Tibial artery (tissue), 4 donors: ENCODE measurements around the gene RIC3.

Experiments used
- DNase-seq, 2 donors: peaks; one replicate each; pipeline ENCODE4 v3.0.0-alpha.2; 2019
- H3K27ac ChIP-seq, 2 donors: fragments of 200-600 bp; sonication (generic) in 1 of 2; 1 replicate in 1 of 2; 2 replicates in 1 of 2; pipeline ENCODE4 v1.5.1; 2018 to 2019; ENCODE audit warnings: mild to moderate bottlenecking in 1 of 2
- H3K27me3 ChIP-seq, 2 donors: fragments of 200-600 bp; sonication (generic) in 1 of 2; one replicate each; pipeline versions ENCODE4 v1.5.1 to v1.6.0; 2016 to 2019
- H3K36me3 ChIP-seq, 3 donors: fragments of 200-600 bp; sonication (generic) in 2 of 3; one replicate each; pipeline ENCODE4 v1.5.1; 2016 to 2019; ENCODE audit warnings: mild to moderate bottlenecking in 2 of 3
- H3K4me1 ChIP-seq, 4 donors: fragments of 200-600 bp; sonication (generic) in 2 of 4; 1 replicate in 3 of 4; 2 replicates in 1 of 4; pipeline ENCODE4 v1.5.1; 2016 to 2019
- H3K4me3 ChIP-seq, 2 donors: fragments of 200-600 bp; sonication (generic) in 1 of 2; 1 replicate in 1 of 2; 2 replicates in 1 of 2; pipeline ENCODE4 v1.5.1; 2018 to 2019; ENCODE audit warnings: mild to moderate bottlenecking in 2 of 2
- H3K9me3 ChIP-seq, 3 donors: fragments of 200-600 bp; sonication (generic) in 1 of 3; one replicate each; pipeline ENCODE4 v1.5.1; 2016 to 2019
- intact Hi-C: fragments of 100-400 bp; cut with DNase I; formaldehyde crosslinking; loops from one replicate; pipeline ENCODE4 v1.15.0; 2023; ENCODE audit warnings: low total_unique reads
- TF ChIP-seq, protein P1 (sequence below), 2 experiments: fragments of 200-600 bp in 1 of 2; fragments of 450-650 bp in 1 of 2; IDR thresholded peaks; one replicate each; pipeline ENCODE4 v1.5.1; 2017 to 2019; ENCODE audit warnings: antibody characterized with exemption in 2 of 2, mild to moderate bottlenecking in 1 of 2, moderate library complexity in 1 of 2

The RIC3 gene

DNA sequence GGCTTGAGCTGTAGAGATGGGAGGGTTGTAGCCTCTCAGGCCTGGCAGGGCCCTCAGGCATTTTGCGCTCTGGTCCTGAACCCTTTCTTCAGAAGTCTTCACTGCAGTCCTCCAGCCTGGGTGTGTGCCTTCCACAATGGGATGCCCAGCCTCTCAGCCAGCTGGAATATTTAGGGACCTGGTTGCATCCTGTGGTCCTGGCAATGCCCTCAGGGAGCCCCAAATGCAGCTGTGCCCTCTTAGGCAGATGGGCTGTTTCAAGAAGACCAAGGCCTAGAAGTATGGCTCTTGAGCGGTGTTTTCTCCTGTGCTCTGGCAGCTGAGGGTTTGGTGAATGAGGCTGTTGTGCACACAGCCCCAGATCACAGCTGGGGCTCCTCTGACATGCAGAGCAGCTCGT is 81.1 kb downstream of the RIC3 start:
- Histone ChIP-seq H3K36me3 (no peaks in the 10 kb centered on the region), H3K9me3 (no peaks in the 10 kb centered on the region), H3K4me1 (no peaks in the 10 kb centered on the region), H3K4me3 (no peak overlapping the region), H3K27me3 (no peaks in the 10 kb centered on the region), H3K27ac (no peak overlapping the region)
- TF ChIP-seq, protein P1, sequence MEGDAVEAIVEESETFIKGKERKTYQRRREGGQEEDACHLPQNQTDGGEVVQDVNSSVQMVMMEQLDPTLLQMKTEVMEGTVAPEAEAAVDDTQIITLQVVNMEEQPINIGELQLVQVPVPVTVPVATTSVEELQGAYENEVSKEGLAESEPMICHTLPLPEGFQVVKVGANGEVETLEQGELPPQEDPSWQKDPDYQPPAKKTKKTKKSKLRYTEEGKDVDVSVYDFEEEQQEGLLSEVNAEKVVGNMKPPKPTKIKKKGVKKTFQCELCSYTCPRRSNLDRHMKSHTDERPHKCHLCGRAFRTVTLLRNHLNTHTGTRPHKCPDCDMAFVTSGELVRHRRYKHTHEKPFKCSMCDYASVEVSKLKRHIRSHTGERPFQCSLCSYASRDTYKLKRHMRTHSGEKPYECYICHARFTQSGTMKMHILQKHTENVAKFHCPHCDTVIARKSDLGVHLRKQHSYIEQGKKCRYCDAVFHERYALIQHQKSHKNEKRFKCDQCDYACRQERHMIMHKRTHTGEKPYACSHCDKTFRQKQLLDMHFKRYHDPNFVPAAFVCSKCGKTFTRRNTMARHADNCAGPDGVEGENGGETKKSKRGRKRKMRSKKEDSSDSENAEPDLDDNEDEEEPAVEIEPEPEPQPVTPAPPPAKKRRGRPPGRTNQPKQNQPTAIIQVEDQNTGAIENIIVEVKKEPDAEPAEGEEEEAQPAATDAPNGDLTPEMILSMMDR (IDR thresholded peaks at IDR 0.05) = no peak
- intact Hi-C loops = loop anchor here (2.0 kb wide), 1 partner anchor 55 kb away; no protein-coding TSS in a partner anchor
- peak in 1 of 2 donors; percentile 59 for DNase-seq

DNA sequence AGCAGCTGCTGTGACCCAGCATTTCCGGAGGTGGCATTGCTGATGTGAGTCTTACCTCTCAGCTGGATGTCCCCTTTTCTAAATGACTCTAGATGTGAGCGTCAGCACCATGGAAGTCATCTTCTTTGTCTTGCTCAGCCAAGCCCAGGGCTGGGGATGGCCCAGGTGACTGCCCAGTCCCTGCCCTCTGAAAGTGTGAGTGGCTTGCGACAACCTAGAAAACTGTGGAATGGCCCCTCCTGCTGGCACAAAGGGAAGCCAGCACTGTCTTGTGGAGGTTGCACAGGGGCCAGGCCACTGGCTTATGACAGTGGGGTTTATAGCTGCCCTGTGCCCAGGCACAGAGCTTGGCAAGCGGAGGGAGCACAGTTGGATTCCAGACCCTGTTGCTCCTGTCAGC is 81.6 kb downstream of the RIC3 start:
- intact Hi-C loops = no loop called here
- Histone ChIP-seq H3K9me3 (no peaks in the 10 kb centered on the region), H3K27ac (no peak overlapping the region), H3K4me1 (peaks cover 0 to 2% (median under 1%) of the 10 kb centered on the region in 4 donors), H3K36me3 (no peaks in the 10 kb centered on the region), H3K27me3 (no peaks in the 10 kb centered on the region), H3K4me3 (no peak overlapping the region)
- DNase-seq = no peak
- TF ChIP-seq, protein P1 (IDR thresholded peaks at IDR 0.05) = no peak

DNA sequence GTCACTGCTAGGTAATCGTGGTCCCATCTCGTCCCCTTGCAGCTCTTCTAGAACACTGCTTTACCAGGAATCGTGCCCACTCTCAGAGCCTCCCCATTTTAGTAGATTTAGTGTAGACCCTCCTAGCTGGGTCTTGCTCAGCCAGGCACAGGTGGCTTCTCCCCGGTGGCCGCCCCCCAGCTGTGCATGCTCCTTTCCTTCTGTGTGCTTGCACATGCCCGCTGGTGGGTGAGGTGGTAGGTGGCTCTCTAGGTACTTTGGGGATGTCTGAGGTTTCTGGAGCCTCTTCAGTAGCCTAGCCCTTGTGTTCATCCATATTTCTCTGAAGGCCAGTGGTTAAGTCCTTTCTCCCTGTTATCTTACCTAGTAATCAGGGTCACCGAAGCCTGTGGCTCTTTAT is 82.3 kb downstream of the RIC3 start:
- H3K4me3 ChIP-seq = no peak overlapping the region
- H3K4me1 ChIP-seq = peaks cover 0 to 8% (median 4%) of the 10 kb centered on the region in 4 donors
- DNase-seq = no peak
- TF ChIP-seq, protein P1 (IDR thresholded peaks at IDR 0.05) = no peak
- H3K27me3 ChIP-seq = no peaks in the 10 kb centered on the region
- H3K36me3 ChIP-seq = no peaks in the 10 kb centered on the region
- intact Hi-C loops = no loop called here
- H3K27ac ChIP-seq = no peak overlapping the region
- H3K9me3 ChIP-seq = no peaks in the 10 kb centered on the region

DNA sequence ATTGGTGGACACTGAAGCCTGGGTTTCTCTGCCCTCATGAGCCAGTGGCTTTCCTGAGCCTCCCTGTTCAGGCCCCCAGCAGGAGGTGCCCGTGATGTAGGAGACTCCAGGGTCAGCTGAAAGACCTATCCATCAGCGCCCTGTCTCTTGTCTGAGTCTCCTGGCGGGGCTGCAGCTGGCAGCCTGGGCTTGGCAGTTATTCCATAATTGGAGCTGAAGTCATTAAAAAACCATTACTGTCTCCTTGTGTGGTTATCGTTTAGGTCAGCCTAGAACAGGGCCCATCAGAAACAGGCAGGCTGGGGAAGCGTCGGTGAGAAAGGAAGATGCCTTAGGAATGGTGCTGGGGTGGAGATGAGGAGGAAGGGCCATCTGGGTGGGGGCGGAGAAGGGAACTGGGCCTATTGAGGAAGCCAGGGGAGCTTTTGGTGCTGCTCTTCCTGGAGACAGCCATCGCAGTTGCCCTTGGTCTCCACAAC is 82.8 kb downstream of the RIC3 start:
- Histone ChIP-seq H3K36me3 (no peaks in the 10 kb centered on the region), H3K9me3 (no peaks in the 10 kb centered on the region), H3K4me1 (peaks cover 0 to 11% (median 5%) of the 10 kb centered on the region in 4 donors), H3K27me3 (no peaks in the 10 kb centered on the region), H3K27ac (no peak overlapping the region), H3K4me3 (no peak overlapping the region)
- TF ChIP-seq, protein P1 (IDR thresholded peaks at IDR 0.05) = no peak
- no peak for DNase-seq
- intact Hi-C loops = no loop called here

DNA sequence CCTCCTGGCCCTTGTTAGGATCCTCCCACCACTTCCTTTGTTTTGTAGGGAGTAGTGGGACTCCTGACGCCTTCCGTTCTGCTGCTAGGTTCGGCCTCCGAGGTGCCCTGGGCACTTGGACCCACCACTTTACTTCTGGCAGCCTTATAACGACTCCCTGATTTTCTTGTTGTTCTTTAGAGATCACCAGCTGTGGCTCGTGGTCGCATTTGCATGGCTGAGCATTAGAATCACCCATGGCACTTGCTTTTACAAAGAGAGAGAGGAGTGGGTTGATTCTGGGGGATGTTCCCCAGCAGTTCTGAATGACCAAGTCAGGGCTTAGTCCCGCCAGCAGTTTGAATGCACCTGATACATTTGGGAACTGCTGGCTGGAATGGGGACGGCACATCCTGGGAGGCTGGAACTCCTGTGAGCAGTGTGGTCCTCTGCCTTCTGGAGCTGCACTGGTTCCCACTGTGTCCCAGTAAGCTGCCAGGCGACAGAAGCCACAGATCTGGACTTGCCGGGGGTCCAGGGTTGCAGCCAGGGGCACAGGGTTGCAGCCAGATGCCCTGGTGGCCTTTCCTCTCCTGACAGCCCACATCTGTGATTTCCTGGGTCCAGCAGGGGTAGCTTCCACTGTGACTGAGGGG is 83.7 kb downstream of the RIC3 start:
- Histone ChIP-seq H3K4me1 (peaks cover 0 to 14% (median 6%) of the 10 kb centered on the region in 4 donors), H3K27ac (no peak overlapping the region), H3K27me3 (no peaks in the 10 kb centered on the region), H3K9me3 (no peaks in the 10 kb centered on the region), H3K4me3 (no peak overlapping the region), H3K36me3 (no peaks in the 10 kb centered on the region)
- no peak for DNase-seq
- TF ChIP-seq, protein P1 (IDR thresholded peaks at IDR 0.05) = no peak
- intact Hi-C loops = no loop called here
